NT2/D1 (cell line): Measurements from ENCODE around the gene CARMIL1.
"Not testable (repeated sequence)": the region's sequence is repeated elsewhere in the genome, so short reads cannot be mapped to it uniquely, and the experiment has no call there.

Source experiments
- DNase-seq: peaks from one replicate; pipeline ENCODE4 v3.0.0-alpha.2; 2011; ENCODE audit warnings: low read depth, low spot score
- H3K27me3 ChIP-seq: 2 replicates; pipeline ENCODE4 v1.6.0; 2011; ENCODE audit warnings: mild to moderate bottlenecking; ENCODE audit not compliant: insufficient read length, insufficient read depth
- H3K36me3 ChIP-seq: 2 replicates; pipeline ENCODE4 v1.6.1; 2011; ENCODE audit warnings: mild to moderate bottlenecking, low read length, mixed read lengths; ENCODE audit not compliant: insufficient read depth, insufficient read length
- H3K4me1 ChIP-seq: 2 replicates; pipeline ENCODE4 v1.5.1; 2011; ENCODE audit not compliant: insufficient read depth, insufficient read length
- H3K4me3 ChIP-seq: 2 replicates; pipeline ENCODE4 v1.5.1; 2011; ENCODE audit warnings: low read depth; ENCODE audit not compliant: insufficient read length
- H3K9ac ChIP-seq: 2 replicates; pipeline ENCODE4 v1.6.0; 2011; ENCODE audit warnings: low read depth; ENCODE audit not compliant: insufficient read length
- H3K9me3 ChIP-seq: 2 replicates; pipeline ENCODE4 v1.5.1; 2011; ENCODE audit warnings: mild to moderate bottlenecking, low read length; ENCODE audit not compliant: insufficient read depth
- SUZ12 ChIP-seq: IDR thresholded peaks from 2 replicates; pipeline ENCODE4 v1.6.1; 2011; ENCODE audit not compliant: insufficient read length, insufficient read depth; ENCODE audit errors: extremely low read depth
- YY1 ChIP-seq: IDR thresholded peaks from 2 replicates; pipeline ENCODE4 v1.6.1; 2011; ENCODE audit not compliant: insufficient read length, insufficient read depth
- ZNF274 ChIP-seq: IDR thresholded peaks from 2 replicates; pipeline ENCODE4 v1.6.1; 2011; ENCODE audit warnings: mild to moderate bottlenecking, low read depth, low read length

Gene CARMIL1

GRCh38 chr6:25288518-25288917 lies 9.3 kb downstream of the CARMIL1 start:
- H3K9ac ChIP-seq, result no peak overlapping the region
- no peak overlapping the region for H3K4me3 ChIP-seq
- TF ChIP-seq ZNF274 (no peak), YY1 (no peak), SUZ12 (no peak)
- no peaks in the 10 kb centered on the region for H3K27me3 ChIP-seq
- no peaks in the 10 kb centered on the region for H3K4me1 ChIP-seq
- DNase-seq, result no peak
- H3K9me3 ChIP-seq, result no peaks in the 10 kb centered on the region
- H3K36me3 ChIP-seq, result no peaks in the 10 kb centered on the region

GRCh38 chr6:25290306-25291060 lies 11.3 kb downstream of the CARMIL1 start:
- TF ChIP-seq ZNF274, result no peak
- TF ChIP-seq YY1, result no peak
- no peak for TF ChIP-seq SUZ12
- Histone ChIP-seq H3K4me3 (no peak overlapping the region), H3K4me1 (no peaks in the 10 kb centered on the region)

GRCh38 chr6:25292384-25292783 lies 13.2 kb downstream of the CARMIL1 start:
- TF ChIP-seq SUZ12, result no peak
- TF ChIP-seq ZNF274, result no peak
- no peak for TF ChIP-seq YY1
- no peak overlapping the region for H3K9ac ChIP-seq
- H3K27me3 ChIP-seq, result no peaks in the 10 kb centered on the region
- no peak for DNase-seq
- H3K4me1 ChIP-seq, result no peaks in the 10 kb centered on the region
- no peaks in the 10 kb centered on the region for H3K9me3 ChIP-seq
- H3K4me3 ChIP-seq, result no peak overlapping the region
- H3K36me3 ChIP-seq, result no peaks in the 10 kb centered on the region

More at GRCh38 chr6:25290306-25291060, 11.3 kb downstream of the CARMIL1 start:
- H3K9ac ChIP-seq, result no peak overlapping the region
- H3K27me3 ChIP-seq, result no peaks in the 10 kb centered on the region
- DNase-seq, result no peak
- H3K9me3 ChIP-seq, result no peaks in the 10 kb centered on the region
- H3K36me3 ChIP-seq, result no peaks in the 10 kb centered on the region

GRCh38 chr6:25295651-25296050 lies 16.5 kb downstream of the CARMIL1 start:
- Histone ChIP-seq H3K9ac (no peak overlapping the region), H3K27me3 (no peaks in the 10 kb centered on the region), H3K36me3 (no peaks in the 10 kb centered on the region), H3K4me1 (no peaks in the 10 kb centered on the region), H3K4me3 (no peak overlapping the region), H3K9me3 (no peaks in the 10 kb centered on the region)
- no peak for DNase-seq
- TF ChIP-seq SUZ12 (no peak), ZNF274 (no peak), YY1 (no peak)

GRCh38 chr6:25296217-25296905 lies 17.2 kb downstream of the CARMIL1 start:
- H3K4me3 ChIP-seq, result no peak overlapping the region
- no peak for TF ChIP-seq ZNF274
- TF ChIP-seq SUZ12, result no peak
- no peak for TF ChIP-seq YY1
- no peak for DNase-seq
- H3K9ac ChIP-seq, result no peak overlapping the region
- H3K9me3 ChIP-seq, result no peaks in the 10 kb centered on the region
- H3K36me3 ChIP-seq, result no peaks in the 10 kb centered on the region
- no peaks in the 10 kb centered on the region for H3K4me1 ChIP-seq
- no peaks in the 10 kb centered on the region for H3K27me3 ChIP-seq

- no peaks in the 10 kb centered on the region for H3K36me3 ChIP-seq
- no peak for DNase-seq
- H3K9me3 ChIP-seq, result no peaks in the 10 kb centered on the region
- no peaks in the 10 kb centered on the region for H3K4me1 ChIP-seq
- no peaks in the 10 kb centered on the region for H3K27me3 ChIP-seq
- TF ChIP-seq YY1, result no peak
- no peak for TF ChIP-seq SUZ12
- no peak for TF ChIP-seq ZNF274
- H3K9ac ChIP-seq, result no peak overlapping the region
- H3K4me3 ChIP-seq, result no peak overlapping the region
Observed at GRCh38 chr6:25297039-25297441, 17.9 kb downstream of the CARMIL1 start.

GRCh38 chr6:25297823-25298522 lies 18.8 kb downstream of the CARMIL1 start:
- TF ChIP-seq ZNF274, result no peak
- no peak for TF ChIP-seq YY1
- no peak for TF ChIP-seq SUZ12
- Histone ChIP-seq H3K36me3 (no peaks in the 10 kb centered on the region), H3K9ac (no peak overlapping the region), H3K9me3 (no peaks in the 10 kb centered on the region), H3K27me3 (no peaks in the 10 kb centered on the region), H3K4me1 (peaks cover 2% of the 10 kb centered on the region), H3K4me3 (no peak overlapping the region)
- no peak for DNase-seq

- not testable (repeated sequence) for H3K9ac ChIP-seq, H3K9me3 ChIP-seq, H3K4me1 ChIP-seq, H3K36me3 ChIP-seq, H3K27me3 ChIP-seq, H3K4me3 ChIP-seq, DNase-seq
Observed at GRCh38 chr6:25298523-25298865, 19.3 kb downstream of the CARMIL1 start.
